ENCODE results near the gene APOD. TPM values are rescaled to one million over a fixed set of nuclear protein-coding genes. Genes with fewer than 3 reads are reported as not detected.

Gene APOD
- total RNA-seq, 1 donor from 2014 or later, result 1.8 TPM

DNA sequence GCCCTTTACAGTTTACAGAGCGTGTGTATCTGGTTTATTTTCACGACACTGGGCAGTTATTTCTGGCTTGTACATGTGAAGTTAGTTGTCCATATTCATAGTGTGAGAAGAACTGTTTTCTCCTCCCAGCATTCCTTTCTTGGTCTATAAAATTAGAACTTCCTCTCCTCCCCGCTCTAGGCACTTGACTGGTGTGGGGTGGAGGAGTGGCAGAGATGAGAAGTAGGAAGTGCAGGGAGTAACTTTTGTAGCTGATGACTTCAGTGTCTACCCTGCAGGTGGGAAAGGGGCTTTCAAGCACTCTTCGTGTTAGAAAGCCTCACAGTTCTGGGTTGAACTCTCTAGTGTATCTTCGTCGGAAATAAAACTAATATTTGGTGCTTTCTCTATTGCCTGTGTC lies 13.4 kb downstream of the APOD start:
- H3K9me3 Mint-ChIP-seq, result no peaks in the 10 kb centered on the region
- no peak for DNase-seq
- H3K4me1 Mint-ChIP-seq, result peaks cover 4% of the 10 kb centered on the region
- H3K36me3 Mint-ChIP-seq (ENCODE audit: low read depth), result no peaks in the 10 kb centered on the region
- intact Hi-C loops (cut with micrococcal nuclease), result no loop called here
- peaks cover 7% of the 10 kb centered on the region for H3K27me3 Mint-ChIP-seq
- H3K4me3 Mint-ChIP-seq, result no peak overlapping the region
- no peak overlapping the region for H3K27ac Mint-ChIP-seq

DNA sequence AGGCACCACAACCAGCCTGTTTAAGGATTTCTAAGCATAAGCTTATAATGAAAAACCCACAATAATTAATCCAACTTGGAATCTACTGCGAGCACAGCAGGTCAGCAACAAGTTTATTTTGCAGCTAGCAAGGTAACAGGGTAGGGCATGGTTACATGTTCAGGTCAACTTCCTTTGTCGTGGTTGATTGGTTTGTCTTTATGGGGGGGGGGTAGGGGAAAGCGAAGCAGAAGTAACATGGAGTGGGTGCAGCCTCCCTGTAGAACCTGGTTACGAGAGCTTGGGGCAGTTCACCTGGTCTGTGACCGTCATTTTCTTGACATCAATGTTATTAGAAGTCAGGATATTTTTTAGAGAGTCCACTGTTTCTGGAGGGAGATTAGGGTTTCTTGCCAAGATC lies 15.1 kb downstream of the APOD start:
- H3K4me3 Mint-ChIP-seq, result no peak overlapping the region
- DNase-seq, result no peak
- no peaks in the 10 kb centered on the region for H3K9me3 Mint-ChIP-seq
- no peak overlapping the region for H3K27ac Mint-ChIP-seq
- H3K36me3 Mint-ChIP-seq (ENCODE audit: low read depth), result no peaks in the 10 kb centered on the region
- H3K27me3 Mint-ChIP-seq, result peaks cover 7% of the 10 kb centered on the region
- peaks cover 4% of the 10 kb centered on the region for H3K4me1 Mint-ChIP-seq
- intact Hi-C loops (cut with micrococcal nuclease), result no loop called here

DNA sequence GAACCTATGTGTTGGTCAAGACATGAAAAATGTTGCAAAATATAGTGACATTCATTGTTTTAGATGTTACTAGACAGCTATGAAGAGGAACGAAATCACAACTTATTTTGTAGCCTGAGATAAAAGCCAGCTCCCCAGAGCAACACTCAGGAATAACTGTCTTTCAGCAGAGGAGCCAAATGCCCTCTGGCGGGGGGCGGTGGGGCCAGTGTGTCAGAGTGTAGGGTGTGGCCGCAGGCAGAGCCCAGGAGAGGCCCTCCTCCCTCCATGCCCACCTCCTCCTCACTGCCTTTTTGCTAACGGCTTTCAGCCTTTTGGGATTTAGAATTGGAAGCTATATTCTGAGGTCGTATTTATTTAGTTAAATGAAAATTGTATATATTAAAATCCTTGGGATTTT lies 16.9 kb downstream of the APOD start:
- H3K27me3 Mint-ChIP-seq, result peaks cover 7% of the 10 kb centered on the region
- H3K9me3 Mint-ChIP-seq, result no peaks in the 10 kb centered on the region
- H3K4me3 Mint-ChIP-seq, result no peak overlapping the region
- no peak overlapping the region for H3K27ac Mint-ChIP-seq
- no peak for DNase-seq
- H3K4me1 Mint-ChIP-seq, result peaks cover 4% of the 10 kb centered on the region
- intact Hi-C loops (cut with micrococcal nuclease), result no loop called here
- no peaks in the 10 kb centered on the region for H3K36me3 Mint-ChIP-seq (ENCODE audit: low read depth)

DNA sequence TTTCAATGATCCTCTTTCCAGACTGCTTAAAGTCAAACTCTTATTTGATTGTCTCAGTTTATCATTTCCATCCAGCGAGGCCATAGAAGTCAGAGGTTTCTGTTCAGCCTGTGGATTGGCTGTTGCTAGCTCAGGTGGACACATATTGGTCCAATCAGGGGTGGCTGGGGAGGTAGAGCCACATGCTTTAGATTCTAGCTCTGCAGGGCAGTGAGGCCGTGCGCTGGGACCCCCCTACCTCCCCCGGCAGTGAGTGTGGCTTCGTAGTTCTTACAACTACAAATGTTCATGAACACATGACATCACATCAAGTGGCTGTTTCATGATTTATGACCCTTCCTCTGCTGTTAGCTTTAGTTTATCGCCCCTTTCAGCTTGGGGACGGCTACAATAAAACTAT lies 18.0 kb downstream of the APOD start:
- Mint-ChIP-seq H3K9me3 (no peaks in the 10 kb centered on the region), H3K4me1 (peaks cover 4% of the 10 kb centered on the region), H3K36me3 (ENCODE audit: low read depth) (no peaks in the 10 kb centered on the region), H3K27me3 (peaks cover 7% of the 10 kb centered on the region), H3K4me3 (no peak overlapping the region), H3K27ac (no peak overlapping the region)
- intact Hi-C loops (cut with micrococcal nuclease), result no loop called here
- no peak for DNase-seq

GRCh38 chr3:195563317-195563716 lies 20.4 kb downstream of the APOD start:
- no peak overlapping the region for H3K4me3 Mint-ChIP-seq
- peaks cover 7% of the 10 kb centered on the region for H3K27me3 Mint-ChIP-seq
- H3K9me3 Mint-ChIP-seq, result no peaks in the 10 kb centered on the region
- no peak for DNase-seq
- no peaks in the 10 kb centered on the region for H3K36me3 Mint-ChIP-seq (ENCODE audit: low read depth)
- intact Hi-C loops (cut with micrococcal nuclease), result no loop called here
- H3K4me1 Mint-ChIP-seq, result peaks cover 5% of the 10 kb centered on the region
- no peak overlapping the region for H3K27ac Mint-ChIP-seq

GRCh38 chr3:195559723-195560409 lies 23.9 kb downstream of the APOD start:
- Mint-ChIP-seq H3K9me3 (no peaks in the 10 kb centered on the region), H3K36me3 (ENCODE audit: low read depth) (no peaks in the 10 kb centered on the region), H3K27me3 (no peaks in the 10 kb centered on the region), H3K27ac (no peak overlapping the region), H3K4me3 (no peak overlapping the region), H3K4me1 (peaks cover 20% of the 10 kb centered on the region)
- no peak for DNase-seq
- intact Hi-C loops (cut with micrococcal nuclease), result loop anchor here (1.0 kb wide), 1 partner anchor 291 kb away; no protein-coding TSS in a partner anchor

DNA sequence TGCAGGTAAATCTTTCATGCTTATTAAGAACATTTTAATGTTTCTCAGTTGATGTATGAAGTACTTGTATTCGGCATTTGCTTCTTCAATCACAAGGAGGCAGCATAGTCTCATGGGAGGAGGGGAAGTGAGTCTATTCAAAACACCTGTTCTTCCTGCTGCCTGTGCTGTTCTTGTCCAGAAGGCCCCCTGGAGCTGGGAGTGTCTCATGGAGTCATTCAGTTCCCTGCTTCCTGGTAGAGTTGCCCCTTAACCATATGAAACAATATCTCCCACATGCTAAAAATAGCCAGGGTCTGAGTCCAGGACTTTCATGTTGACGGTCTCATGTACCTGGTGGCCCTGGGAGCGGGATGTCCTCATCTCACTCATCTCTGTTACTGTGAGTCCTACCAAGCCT lies 25.1 kb downstream of the APOD start:
- Mint-ChIP-seq H3K4me3 (no peak overlapping the region), H3K27ac (peak overlapping the region; percentile 25), H3K36me3 (ENCODE audit: low read depth) (no peaks in the 10 kb centered on the region), H3K9me3 (no peaks in the 10 kb centered on the region), H3K4me1 (peaks cover 25% of the 10 kb centered on the region), H3K27me3 (no peaks in the 10 kb centered on the region)
- DNase-seq, result peak; percentile 84
- intact Hi-C loops (cut with micrococcal nuclease), result loop anchor here (1.0 kb wide), 1 partner anchor 293 kb away; no protein-coding TSS in a partner anchor

- Mint-ChIP-seq H3K27me3 (no peaks in the 10 kb centered on the region), H3K4me3 (no peak overlapping the region), H3K36me3 (ENCODE audit: low read depth) (no peaks in the 10 kb centered on the region), H3K9me3 (no peaks in the 10 kb centered on the region), H3K4me1 (peaks cover 35% of the 10 kb centered on the region), H3K27ac (no peak overlapping the region)
- DNase-seq, result no peak
- intact Hi-C loops (cut with micrococcal nuclease), result no loop called here
These were observed 26.4 kb downstream of the APOD start for GRCh38 chr3:195557322-195557721.

DNA sequence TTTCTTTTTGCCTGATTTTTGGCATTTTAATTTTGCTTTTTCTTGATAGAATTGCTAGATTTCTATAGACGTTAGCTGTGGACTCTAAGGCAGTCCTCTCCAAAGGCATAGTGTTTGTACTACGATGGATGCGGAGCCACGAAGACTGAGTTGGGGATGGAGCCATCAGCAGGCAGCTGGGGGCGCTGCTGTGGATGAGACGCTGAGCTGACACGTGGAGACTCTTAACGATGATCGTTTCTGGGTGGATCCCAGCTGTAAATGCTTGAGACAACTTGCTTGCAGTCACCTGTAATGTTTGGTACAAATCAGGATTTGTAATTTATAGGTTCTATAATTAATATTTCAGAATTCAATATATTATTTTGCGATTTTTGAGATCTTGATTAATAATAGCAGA lies 27.4 kb downstream of the APOD start:
- DNase-seq, result peak; percentile 69
- no peak overlapping the region for H3K27ac Mint-ChIP-seq
- no peak overlapping the region for H3K4me3 Mint-ChIP-seq
- intact Hi-C loops (cut with micrococcal nuclease), result no loop called here
- H3K4me1 Mint-ChIP-seq, result peaks cover 42% of the 10 kb centered on the region
- H3K36me3 Mint-ChIP-seq (ENCODE audit: low read depth), result no peaks in the 10 kb centered on the region
- no peaks in the 10 kb centered on the region for H3K27me3 Mint-ChIP-seq
- no peaks in the 10 kb centered on the region for H3K9me3 Mint-ChIP-seq

DNA sequence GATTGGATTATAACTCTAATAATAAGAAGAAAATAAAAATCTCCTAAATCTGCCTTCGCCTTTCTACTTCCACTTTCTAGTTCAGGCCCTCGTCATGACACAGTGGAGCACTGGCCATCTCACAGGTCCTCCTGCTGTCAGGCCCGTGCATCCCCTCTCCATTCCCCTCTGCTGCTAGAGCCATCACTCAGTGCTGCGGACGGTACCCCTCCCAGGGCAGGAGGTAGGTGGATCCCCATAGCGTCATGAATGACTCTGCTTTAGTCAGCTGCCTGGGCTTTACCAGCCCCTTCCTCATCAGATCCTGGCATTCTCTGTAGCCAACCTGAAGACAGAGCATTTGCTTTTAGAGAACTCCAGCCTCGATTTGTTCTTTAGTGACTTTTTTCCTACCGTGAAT lies 28.6 kb downstream of the APOD start:
- intact Hi-C loops (cut with micrococcal nuclease), result no loop called here
- peak overlapping the region; percentile 71 for H3K4me3 Mint-ChIP-seq
- peak; percentile 73 for DNase-seq
- no peaks in the 10 kb centered on the region for H3K9me3 Mint-ChIP-seq
- H3K4me1 Mint-ChIP-seq, result peaks cover 52% of the 10 kb centered on the region
- no peaks in the 10 kb centered on the region for H3K27me3 Mint-ChIP-seq
- H3K27ac Mint-ChIP-seq, result peak overlapping the region; percentile 55
- H3K36me3 Mint-ChIP-seq (ENCODE audit: low read depth), result no peaks in the 10 kb centered on the region

DNA sequence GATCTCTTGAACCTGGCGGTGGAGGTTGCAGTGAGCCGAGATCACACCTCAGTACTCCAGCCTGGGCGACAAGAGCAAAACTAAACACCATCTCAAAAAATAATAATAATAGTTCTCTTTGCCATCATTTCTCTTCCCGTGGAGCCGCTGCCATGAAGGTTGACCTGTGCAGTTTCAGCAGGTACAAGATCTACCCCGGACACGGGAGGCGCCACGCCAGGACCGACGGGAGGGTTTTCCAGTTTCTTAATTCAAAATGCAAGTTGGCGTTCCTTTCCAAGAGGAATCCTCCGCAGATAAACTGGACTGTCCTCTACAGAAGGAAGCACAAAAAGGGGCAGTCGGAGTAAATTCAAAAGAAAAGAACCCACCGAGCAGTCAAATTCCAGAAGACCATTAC lies 29.3 kb downstream of the APOD start:
- H3K4me1 Mint-ChIP-seq, result peaks cover 55% of the 10 kb centered on the region
- no peak overlapping the region for H3K4me3 Mint-ChIP-seq
- intact Hi-C loops (cut with micrococcal nuclease), result no loop called here
- no peak for DNase-seq
- no peaks in the 10 kb centered on the region for H3K27me3 Mint-ChIP-seq
- H3K9me3 Mint-ChIP-seq, result no peaks in the 10 kb centered on the region
- H3K36me3 Mint-ChIP-seq (ENCODE audit: low read depth), result no peaks in the 10 kb centered on the region
- H3K27ac Mint-ChIP-seq, result peak overlapping the region; percentile 28

- Mint-ChIP-seq H3K27ac (peak overlapping the region; percentile 6), H3K4me1 (peaks cover 57% of the 10 kb centered on the region)
These were observed 30.5 kb downstream of the APOD start for GRCh38 chr3:195553268-195553667.

DNA sequence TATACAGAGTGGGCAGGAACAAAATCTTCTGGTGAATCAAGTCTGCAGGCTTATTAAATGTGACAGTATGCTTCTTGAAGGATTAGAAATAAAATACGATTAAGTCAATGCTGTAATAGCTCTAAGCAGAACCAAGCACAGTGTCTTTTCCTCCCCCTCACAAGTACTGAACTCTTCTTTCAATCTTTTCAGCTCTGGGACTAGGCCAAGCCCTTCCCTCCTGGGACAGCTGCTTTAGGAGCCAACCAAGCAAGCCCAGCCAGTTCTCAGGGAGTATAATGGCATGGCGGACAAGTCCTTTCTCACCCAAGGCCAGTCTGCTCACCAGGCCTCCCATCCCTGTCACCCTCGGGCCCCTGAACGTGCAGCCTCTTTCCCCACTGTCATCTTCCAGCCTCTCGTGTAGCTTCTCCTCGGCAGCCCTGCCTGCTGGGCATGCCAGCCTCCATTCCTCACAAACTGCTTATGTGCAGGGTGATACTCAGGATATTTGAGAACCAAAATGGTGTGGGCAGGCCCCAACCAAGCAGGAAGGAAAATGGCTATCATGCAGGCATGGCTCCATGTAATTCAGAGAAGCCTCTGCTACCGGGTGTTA lies 32.3 kb downstream of the APOD start:
- no peak for DNase-seq
- Mint-ChIP-seq H3K27ac (peak overlapping the region; percentile 81), H3K27me3 (no peaks in the 10 kb centered on the region), H3K4me3 (peak overlapping the region; percentile 50), H3K36me3 (ENCODE audit: low read depth) (no peaks in the 10 kb centered on the region), H3K9me3 (no peaks in the 10 kb centered on the region), H3K4me1 (peaks cover 70% of the 10 kb centered on the region)
- intact Hi-C loops (cut with micrococcal nuclease), result no loop called here

More at GRCh38 chr3:195553268-195553667, 30.5 kb downstream of the APOD start:
- DNase-seq, result no peak
- Mint-ChIP-seq H3K27me3 (no peaks in the 10 kb centered on the region), H3K36me3 (ENCODE audit: low read depth) (no peaks in the 10 kb centered on the region), H3K9me3 (no peaks in the 10 kb centered on the region), H3K4me3 (no peak overlapping the region)
- intact Hi-C loops (cut with micrococcal nuclease), result no loop called here

DNA sequence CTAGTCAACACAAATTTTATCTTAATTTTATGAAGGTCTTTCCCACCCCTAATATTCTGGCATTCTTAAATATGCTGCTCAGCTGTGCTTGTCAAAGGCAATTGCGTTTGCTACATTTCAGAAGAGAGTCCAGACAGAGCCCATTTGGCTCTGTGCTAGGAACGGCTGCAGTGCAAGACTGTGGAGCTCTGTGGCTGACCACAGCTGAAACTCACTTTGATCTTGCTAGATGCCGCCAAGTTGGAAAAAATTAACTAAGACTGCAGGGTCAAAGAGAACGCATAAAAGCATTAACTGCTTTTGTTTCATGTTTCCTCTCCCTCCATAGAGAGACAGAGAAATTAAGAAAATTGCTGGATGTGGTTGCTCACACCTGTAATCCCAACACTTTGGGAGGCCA lies 33.0 kb downstream of the APOD start:
- Mint-ChIP-seq H3K27me3 (no peaks in the 10 kb centered on the region), H3K4me1 (peaks cover 72% of the 10 kb centered on the region), H3K36me3 (ENCODE audit: low read depth) (no peaks in the 10 kb centered on the region), H3K4me3 (peak overlapping the region; percentile 76), H3K9me3 (no peaks in the 10 kb centered on the region), H3K27ac (peak overlapping the region; percentile 93)
- peak; percentile 80 for DNase-seq
- intact Hi-C loops (cut with micrococcal nuclease), result loop anchor here (1.0 kb wide), 1 partner anchor 8 kb away; no protein-coding TSS in a partner anchor
